ENCODE measurements around the gene FCMR. TPM values are rescaled to one million over a fixed set of nuclear protein-coding genes. Genes with fewer than 3 reads are reported as not detected.

Gene FCMR
- total RNA-seq, 1 donor, result not detected

GRCh38 chr1:206902702-206903101 is 19.0 kb downstream of the FCMR start:
- no peak for TF ChIP-seq CTCF (IDR thresholded peaks at IDR 0.05; ENCODE audit: insufficient read depth, low read length)
- H3K4me3 ChIP-seq (ENCODE audit: low read depth, low read length), result no peak overlapping the region
- no peak for DNase-seq (ENCODE audit: low read depth)

GRCh38 chr1:206901944-206902343 is 19.8 kb downstream of the FCMR start:
- DNase-seq (ENCODE audit: low read depth), result no peak
- no peak for TF ChIP-seq CTCF (IDR thresholded peaks at IDR 0.05; ENCODE audit: insufficient read depth, low read length)
- no peak overlapping the region for H3K4me3 ChIP-seq (ENCODE audit: low read depth, low read length)

- DNase-seq (ENCODE audit: low read depth), result no peak
- H3K4me3 ChIP-seq (ENCODE audit: low read depth, low read length), result no peak overlapping the region
- no peak for TF ChIP-seq CTCF (IDR thresholded peaks at IDR 0.05; ENCODE audit: insufficient read depth, low read length)
Observed at GRCh38 chr1:206900149-206900548, 21.6 kb downstream of the FCMR start.

DNA sequence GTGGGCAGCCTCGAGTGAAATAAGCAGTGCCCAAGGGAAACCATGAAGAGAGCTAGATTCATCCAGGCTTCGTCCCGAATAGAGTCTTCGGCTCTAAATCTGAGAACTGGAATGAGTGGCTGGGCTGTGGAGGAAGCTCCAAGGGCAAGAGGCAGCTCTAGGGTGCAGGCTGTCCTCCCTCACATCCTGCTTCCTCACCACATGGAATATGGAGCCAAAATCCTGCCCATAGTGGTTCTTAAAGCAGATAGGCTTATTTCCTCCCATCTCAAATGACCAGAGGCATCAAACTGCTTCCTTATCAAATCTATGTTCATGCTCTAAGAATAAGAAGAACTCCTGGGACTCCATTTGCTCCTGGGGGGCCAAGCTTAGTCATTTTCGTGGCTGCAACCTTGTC is 22.0 kb downstream of the FCMR start:
- no peak for DNase-seq (ENCODE audit: low read depth)
- no peak for TF ChIP-seq CTCF (IDR thresholded peaks at IDR 0.05; ENCODE audit: insufficient read depth, low read length)
- no peak overlapping the region for H3K4me3 ChIP-seq (ENCODE audit: low read depth, low read length)

GRCh38 chr1:206898915-206899431 is 22.8 kb downstream of the FCMR start:
- no peak for TF ChIP-seq CTCF (IDR thresholded peaks at IDR 0.05; ENCODE audit: insufficient read depth, low read length)
- H3K4me3 ChIP-seq (ENCODE audit: low read depth, low read length), result no peak overlapping the region
- no peak for DNase-seq (ENCODE audit: low read depth)

GRCh38 chr1:206898089-206898914 is 23.4 kb downstream of the FCMR start:
- DNase-seq (ENCODE audit: low read depth), result peak; percentile 64
- TF ChIP-seq CTCF (IDR thresholded peaks at IDR 0.05; ENCODE audit: insufficient read depth, low read length), result no peak

More at GRCh38 chr1:206898089-206898914, 23.4 kb downstream of the FCMR start:
- H3K4me3 ChIP-seq (ENCODE audit: low read depth, low read length), result no peak overlapping the region
